Measurements from ENCODE around the gene TENT5C.
A peak's percentile ranks its signal among the peaks of the same experiment; 100 is the strongest.

TENT5C gene

GRCh38 chr1:117591252-117591651, 14.6 kb upstream of the TENT5C start:
- no peak overlapping the region for H3K4me3 ChIP-seq (ENCODE audit: low read depth, low read length)
- CTCF ChIA-PET, result interaction anchor here (0.6 to 0.7 kb wide), 3 partner anchors 67 to 467 kb away, joined by 3 to 5 read pairs (median 3); no protein-coding TSS in a partner anchor
- H3K9me3 ChIP-seq (ENCODE audit: control insufficient read depth, insufficient read depth, low read depth, low read length), result no peaks in the 10 kb centered on the region
- H3K4me1 ChIP-seq (ENCODE audit: control insufficient read depth, insufficient read depth, low read length), result no peaks in the 10 kb centered on the region
- no peaks in the 10 kb centered on the region for H3K36me3 ChIP-seq (ENCODE audit: control insufficient read depth in 2 of 2, insufficient read depth in 1 of 2, low read length in 2 of 2)
- no peak for TF ChIP-seq BCL6B (tag by site-specific recombination; IDR thresholded peaks at IDR 0.05)
- peak; percentile 43 for TF ChIP-seq ZNF398 (tag by site-specific recombination; IDR thresholded peaks at IDR 0.05)
- TF ChIP-seq OSR2 (tag by site-specific recombination; IDR thresholded peaks at IDR 0.05), result no peak
- TF ChIP-seq ZNF239 (tag by site-specific recombination; IDR thresholded peaks at IDR 0.05), result no peak
- H3K27ac ChIP-seq (ENCODE audit: extremely low read depth, low read depth, low read length), result no peak overlapping the region
- POLR2A ChIA-PET, result no interaction called here

- Histone ChIP-seq H3K27ac (ENCODE audit: extremely low read depth, low read depth, low read length) (no peak overlapping the region), H3K4me3 (ENCODE audit: low read depth, low read length) (no peak overlapping the region), H3K4me1 (ENCODE audit: control insufficient read depth, insufficient read depth, low read length) (no peaks in the 10 kb centered on the region), H3K36me3 (ENCODE audit: control insufficient read depth in 2 of 2, insufficient read depth in 1 of 2, low read length in 2 of 2) (no peaks in the 10 kb centered on the region), H3K9me3 (ENCODE audit: control insufficient read depth, insufficient read depth, low read depth, low read length) (no peaks in the 10 kb centered on the region)
- POLR2A ChIA-PET, result interaction anchor here (0.6 kb wide), 1 partner anchor 242 kb away, joined by 3 read pairs; no protein-coding TSS in a partner anchor
- TF ChIP-seq ZNF658 (tag by site-specific recombination; IDR thresholded peaks at IDR 0.05), result no peak
- TF ChIP-seq SP2 (tag by site-specific recombination; IDR thresholded peaks at IDR 0.05), result no peak
- TF ChIP-seq SP3 (tag by site-specific recombination; IDR thresholded peaks at IDR 0.05), result no peak
- TF ChIP-seq ZXDB (tag by site-specific recombination; IDR thresholded peaks at IDR 0.05), result no peak
- TF ChIP-seq REST (tag by site-specific recombination; IDR thresholded peaks at IDR 0.05), result peak; percentile 41; the same call in 1 of the 2 replicates
- TF ChIP-seq ZNF157 (tag by site-specific recombination; IDR thresholded peaks at IDR 0.05), result peak; percentile 65
- TF ChIP-seq ZNF175 (tag by site-specific recombination; IDR thresholded peaks at IDR 0.05), result no peak
- CTCF ChIA-PET, result interaction anchor here (0.8 kb wide), 1 partner anchor 166 kb away, joined by 4 read pairs; no protein-coding TSS in a partner anchor
These were observed 13.7 kb upstream of the TENT5C start for GRCh38 chr1:117592155-117592554.

GRCh38 chr1:117594261-117594990, 11.4 kb upstream of the TENT5C start:
- no peaks in the 10 kb centered on the region for H3K36me3 ChIP-seq (ENCODE audit: control insufficient read depth in 2 of 2, insufficient read depth in 1 of 2, low read length in 2 of 2)
- POLR2A ChIA-PET, result no interaction called here
- no peaks in the 10 kb centered on the region for H3K4me1 ChIP-seq (ENCODE audit: control insufficient read depth, insufficient read depth, low read length)
- no peak overlapping the region for H3K27ac ChIP-seq (ENCODE audit: extremely low read depth, low read depth, low read length)
- CTCF ChIA-PET, result interaction anchor here (0.6 to 0.7 kb wide), 2 partner anchors 62 to 160 kb away, joined by 3 read pairs; no protein-coding TSS in a partner anchor
- H3K4me3 ChIP-seq (ENCODE audit: low read depth, low read length), result no peak overlapping the region
- H3K9me3 ChIP-seq (ENCODE audit: control insufficient read depth, insufficient read depth, low read depth, low read length), result no peaks in the 10 kb centered on the region
- TF ChIP-seq ZNF280C (tag by site-specific recombination; IDR thresholded peaks at IDR 0.05) (no peak), INSM2 (tag by site-specific recombination; IDR thresholded peaks at IDR 0.05) (no peak), ZNF266 (tag by site-specific recombination; IDR thresholded peaks at IDR 0.05; ENCODE audit: low read depth) (no peak), ZNF416 (tag by site-specific recombination; IDR thresholded peaks at IDR 0.05) (no peak), ZNF274 (IDR thresholded peaks at IDR 0.05; ENCODE audit: low read length) (no peak), ZNF274 (tag by site-specific recombination; IDR thresholded peaks at IDR 0.05; ENCODE audit: borderline replicate concordance) (no peak), ZNF146 (tag by site-specific recombination; IDR thresholded peaks at IDR 0.05) (no peak), ZEB2 (tag by site-specific recombination; IDR thresholded peaks at IDR 0.05) (no peak)

All from HEK293 (cell line).